Measurements from ENCODE around the gene RTL10. TPM values are rescaled to one million over a fixed set of nuclear protein-coding genes. Genes with fewer than 3 reads are reported as not detected.

The RTL10 gene
- total and polyA plus RNA-seq, 8 donors: 18.4 to 34.7 (median 28.0) TPM

GRCh38 chr22:19853879-19854777, 546 bp downstream of the RTL10 start:
- H3K36me3 ChIP-seq: peaks cover 0 to 28% of the 10 kb centered on the region in 2 donors
- no peaks in the 10 kb centered on the region for H3K9me3 ChIP-seq
- H3K27me3 ChIP-seq: no peaks in the 10 kb centered on the region
- H3K4me3 ChIP-seq: peak overlapping the region; percentile 82 to 87
- TF ChIP-seq CTCF (IDR thresholded peaks at IDR 0.05): no peak
- ATAC-seq (peak; percentile 2), DNase-seq (peak in 2 of 4 donors; percentile 15 to 35)
- intact Hi-C loops (cut with DNase I): no loop called here
- H3K27ac ChIP-seq: peak overlapping the region; percentile 93 to 94
- peaks cover 14 to 47% of the 10 kb centered on the region in 2 donors for H3K4me1 ChIP-seq

GRCh38 chr22:19853058-19853878, 1.4 kb downstream of the RTL10 start:
- no peaks in the 10 kb centered on the region for H3K27me3 ChIP-seq
- DNase-seq: peak in 1 of 4 donors; percentile 33
- H3K4me3 ChIP-seq: peak overlapping the region; percentile 82 to 87
- H3K27ac ChIP-seq: peak overlapping the region; percentile 21 to 93
- H3K9me3 ChIP-seq: no peaks in the 10 kb centered on the region
- TF ChIP-seq CTCF (IDR thresholded peaks at IDR 0.05): no peak
- intact Hi-C loops (cut with DNase I): no loop called here
- no peak for ATAC-seq
- H3K4me1 ChIP-seq: peaks cover 14 to 47% of the 10 kb centered on the region in 2 donors
- H3K36me3 ChIP-seq: peaks cover 0 to 28% of the 10 kb centered on the region in 2 donors

- H3K4me1 ChIP-seq: peaks cover 14 to 47% of the 10 kb centered on the region in 2 donors
- intact Hi-C loops (cut with DNase I): no loop called here
These were observed 2.4 kb downstream of the RTL10 start for GRCh38 chr22:19852177-19852781.

More at GRCh38 chr22:19852177-19852781, 2.4 kb downstream of the RTL10 start:
- TF ChIP-seq CTCF (IDR thresholded peaks at IDR 0.05): no peak
- H3K36me3 ChIP-seq: peaks cover 0 to 28% of the 10 kb centered on the region in 2 donors
- peak in 1 of 4 donors; percentile 75 for DNase-seq
- peak overlapping the region in 1 of 2 donors; percentile 82 for H3K4me3 ChIP-seq
- no peak overlapping the region for H3K27ac ChIP-seq
- ATAC-seq: no peak
- H3K27me3 ChIP-seq: no peaks in the 10 kb centered on the region
- no peaks in the 10 kb centered on the region for H3K9me3 ChIP-seq

Data from left lung (tissue), 10 donors.